NCI-H1930 (cell line): ENCODE data around the gene ASPDH.
"Not testable (repeated sequence)": the region's sequence is repeated elsewhere in the genome, so short reads cannot be mapped to it uniquely, and the experiment has no call there.

Experiments
- DNase-seq, 2 experiments: peaks; one replicate each; lab custom pipeline; 2025; lab: John Stamatoyannopoulos, UW

ASPDH gene

GRCh38 chr19:50478901-50479715 lies 34.6 kb downstream of the ASPDH start:
- DNase-seq: no peak

GRCh38 chr19:50477751-50478515 lies 35.8 kb downstream of the ASPDH start:
- DNase-seq: no peak

- DNase-seq: no peak
These were observed 36.8 kb downstream of the ASPDH start for GRCh38 chr19:50476907-50477238.

- peak; percentile 96 to 98 for DNase-seq
These were observed 37.3 kb downstream of the ASPDH start, which contains the start of the genes EMC10 and GARIN5A for GRCh38 chr19:50476224-50476906. EMC10 (plus strand) TSS chr19:50476507; CDS start chr19:50476545, 38 bp downstream. GARIN5A (minus strand) TSS chr19:50476848; CDS start chr19:50476388, 460 bp downstream.

GRCh38 chr19:50475736-50476223 lies 37.9 kb downstream of the ASPDH start:
- no peak for DNase-seq

GRCh38 chr19:50475101-50475568 lies 38.6 kb downstream of the ASPDH start:
- no peak for DNase-seq

GRCh38 chr19:50473336-50473735 lies 40.4 kb downstream of the ASPDH start:
- DNase-seq: not testable (repeated sequence)

- no peak for DNase-seq
These were observed 44.9 kb downstream of the ASPDH start for GRCh38 chr19:50468818-50469217.

GRCh38 chr19:50467566-50467965 lies 46.1 kb downstream of the ASPDH start:
- DNase-seq: no peak

- DNase-seq: no peak
These were observed 47.0 kb downstream of the ASPDH start for GRCh38 chr19:50466706-50467039.

- DNase-seq: no peak
These were observed 47.6 kb downstream of the ASPDH start for GRCh38 chr19:50465986-50466705.

- no peak for DNase-seq
These were observed 48.7 kb downstream of the ASPDH start for GRCh38 chr19:50465000-50465399.

- no peak for DNase-seq
These were observed 49.4 kb downstream of the ASPDH start for GRCh38 chr19:50464348-50464747.

GRCh38 chr19:50462970-50463369 lies 50.7 kb downstream of the ASPDH start:
- DNase-seq: no peak
